ENCODE measurements around the gene HS3ST3A1.

HS3ST3A1 gene

GRCh38 chr17:13601776-13602551 is at the start of gene HS3ST3A1:
HS3ST3A1 (minus strand) TSS chr17:13601929; CDS start chr17:13601129, 800 bp downstream.
- DNase-seq (ENCODE audit: low spot score), result peak; percentile 95

DNA sequence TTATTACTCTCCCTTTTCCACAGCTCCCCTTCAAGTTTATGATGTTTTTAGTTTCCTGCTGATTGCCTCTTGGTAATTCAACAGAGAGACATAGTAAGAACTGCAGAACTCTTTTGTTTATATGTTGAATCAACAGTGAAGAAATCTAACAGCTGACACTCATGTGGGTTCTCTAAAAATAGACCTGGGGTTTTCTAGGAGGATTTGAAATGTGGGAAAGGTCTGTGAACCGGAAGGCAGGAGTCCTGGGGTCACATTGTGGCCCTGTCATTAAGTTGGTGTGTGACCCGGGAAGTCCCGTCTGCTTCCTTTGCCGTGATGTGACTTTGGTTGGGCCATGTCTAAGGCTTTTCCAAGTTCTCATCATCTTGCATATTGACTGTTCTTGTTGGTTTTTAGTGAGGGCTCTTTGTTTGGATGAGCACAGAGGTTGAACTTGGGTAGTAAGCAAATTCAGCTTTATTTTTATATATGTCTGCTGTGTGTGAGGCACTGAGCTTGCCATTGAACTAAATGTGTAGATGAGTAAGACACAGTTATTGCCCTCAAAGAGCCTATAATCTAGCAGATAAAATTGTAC is 48.5 kb upstream of the HS3ST3A1 start:
- no peak for DNase-seq (ENCODE audit: low spot score)

GRCh38 chr17:13647543-13648021 is 45.9 kb upstream of the HS3ST3A1 start:
- DNase-seq (ENCODE audit: low spot score), result peak; percentile 61

DNA sequence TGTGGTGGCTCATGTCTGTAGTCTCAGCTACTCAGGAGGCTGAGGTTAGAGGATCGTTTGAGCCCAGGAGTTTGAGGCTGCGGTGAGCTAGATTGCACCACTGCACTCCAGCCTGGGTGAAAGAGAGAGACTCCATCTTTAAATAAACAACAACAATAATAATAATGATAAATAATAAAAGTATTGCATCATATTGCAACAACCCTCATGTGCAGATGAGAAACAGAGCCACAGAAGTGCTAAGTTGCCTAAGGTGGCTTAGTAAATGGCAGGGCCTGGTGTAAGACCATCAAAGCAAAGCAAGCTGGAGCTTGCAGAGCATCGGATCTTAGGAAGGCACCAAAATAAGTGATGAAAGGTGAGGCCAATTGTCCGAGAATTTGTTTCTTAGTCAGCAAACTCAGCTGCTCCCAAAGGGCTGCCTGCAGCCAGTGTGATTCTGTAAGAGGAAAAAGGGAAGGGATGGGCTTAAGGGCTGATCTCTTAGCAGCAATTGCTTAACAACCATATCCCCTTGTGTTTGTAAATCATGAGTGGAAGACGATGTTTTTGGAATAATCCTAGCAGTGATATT is 45.3 kb upstream of the HS3ST3A1 start:
- DNase-seq (ENCODE audit: low spot score), result no peak

GRCh38 chr17:13646411-13646810 is 44.7 kb upstream of the HS3ST3A1 start:
- peak; percentile 48 for DNase-seq (ENCODE audit: low spot score)

DNA sequence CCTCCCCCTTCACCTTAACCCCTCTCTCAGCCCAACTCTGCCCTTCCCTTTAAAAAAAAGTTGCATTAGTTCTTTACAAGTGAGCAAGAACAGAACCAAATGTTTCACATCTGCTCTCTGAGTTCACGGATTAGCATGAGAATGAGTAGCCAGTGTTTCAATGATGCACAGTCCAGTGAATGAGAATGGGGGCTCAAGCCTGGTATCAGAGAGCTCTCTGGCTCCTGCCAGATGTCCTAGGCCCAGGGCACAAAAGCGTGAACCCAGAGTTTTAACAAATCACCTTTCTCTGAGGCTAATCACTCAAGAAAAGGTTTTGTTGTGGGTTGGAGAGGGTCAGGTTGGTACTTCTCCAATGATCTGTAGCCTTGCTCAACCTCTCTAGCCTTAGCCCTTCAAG is 41.5 kb upstream of the HS3ST3A1 start:
- DNase-seq (ENCODE audit: low spot score), result no peak

- DNase-seq (ENCODE audit: low spot score), result no peak
Measured at GRCh38 chr17:13642188-13642587, 40.5 kb upstream of the HS3ST3A1 start.

- DNase-seq (ENCODE audit: low spot score), result no peak
Measured at GRCh38 chr17:13640551-13640950, 38.8 kb upstream of the HS3ST3A1 start.

GRCh38 chr17:13638855-13639458 is 37.2 kb upstream of the HS3ST3A1 start:
- no peak for DNase-seq (ENCODE audit: low spot score)

GRCh38 chr17:13636951-13637350 is 35.2 kb upstream of the HS3ST3A1 start:
- DNase-seq (ENCODE audit: low spot score), result no peak

GRCh38 chr17:13635951-13636350 is 34.2 kb upstream of the HS3ST3A1 start:
- DNase-seq (ENCODE audit: low spot score), result no peak

GRCh38 chr17:13634021-13634420 is 32.3 kb upstream of the HS3ST3A1 start:
- DNase-seq (ENCODE audit: low spot score), result no peak

DNA sequence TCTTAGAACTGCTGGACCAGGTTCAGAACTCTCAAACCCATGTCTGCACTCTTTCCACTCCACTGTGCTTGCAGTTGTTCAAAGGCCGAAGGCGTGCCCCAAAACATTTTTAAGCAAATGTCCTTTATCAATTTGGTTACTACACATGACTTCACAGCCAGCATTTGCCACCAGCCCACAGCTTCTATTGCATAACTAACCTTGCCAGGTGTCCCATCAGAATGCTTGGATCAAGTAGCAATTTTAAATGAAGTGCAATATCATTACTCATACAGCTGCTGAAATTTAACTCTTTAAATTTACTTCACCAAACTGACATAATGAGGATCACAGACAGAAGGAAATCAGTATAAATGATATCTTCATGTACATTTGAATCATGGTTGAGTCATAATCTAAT is 29.8 kb upstream of the HS3ST3A1 start:
- DNase-seq (ENCODE audit: low spot score), result no peak

DNA sequence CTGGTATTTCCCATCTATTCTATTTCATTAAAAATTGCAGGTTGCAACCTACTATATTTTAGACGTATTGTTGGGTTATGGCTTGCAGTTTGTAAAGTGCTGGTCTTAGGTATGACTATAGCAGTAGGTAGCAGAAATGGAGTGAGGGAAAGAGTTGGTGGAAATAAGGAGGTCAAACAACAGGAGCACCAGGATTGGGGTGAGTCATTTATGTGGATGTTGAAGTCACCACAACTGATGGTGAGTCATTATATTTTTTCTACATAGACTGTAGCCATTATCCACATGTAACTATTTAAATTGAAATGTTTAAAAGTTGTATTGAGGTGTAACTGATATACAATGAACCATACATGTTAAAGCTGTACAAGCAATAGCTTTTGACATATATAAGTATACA is 25.0 kb upstream of the HS3ST3A1 start:
- DNase-seq (ENCODE audit: low spot score), result peak; percentile 78

- DNase-seq (ENCODE audit: low spot score), result no peak
Measured at GRCh38 chr17:13619462-13619861, 17.7 kb upstream of the HS3ST3A1 start.

- no peak for DNase-seq (ENCODE audit: low spot score)
Measured at GRCh38 chr17:13616031-13616430, 14.3 kb upstream of the HS3ST3A1 start.

GRCh38 chr17:13609941-13610340 is 8.2 kb upstream of the HS3ST3A1 start:
- no peak for DNase-seq (ENCODE audit: low spot score)

DNA sequence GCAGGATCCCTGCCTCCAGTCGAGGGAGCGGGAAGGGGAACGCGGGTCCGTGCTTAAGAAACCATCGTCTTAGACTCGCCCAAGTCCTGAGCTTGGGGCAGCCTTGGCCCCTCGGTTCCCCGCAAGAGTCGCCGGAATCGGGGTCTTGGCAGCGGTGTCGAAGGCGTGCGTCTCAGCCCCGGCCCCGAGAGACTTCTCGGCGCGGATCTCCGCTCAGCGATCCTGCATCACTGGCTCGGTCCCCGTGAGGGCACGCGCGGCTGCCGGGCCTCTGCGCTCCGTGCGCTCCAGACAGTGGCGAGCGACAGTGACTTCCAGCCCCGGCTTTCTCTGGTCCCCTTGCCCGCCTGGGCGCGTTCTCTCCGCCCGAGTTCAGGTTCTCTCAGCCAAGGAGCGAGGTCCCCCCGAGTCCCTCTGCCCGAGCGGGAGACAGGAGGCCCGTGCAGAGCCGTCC is 380 bp downstream of the HS3ST3A1 start:
- peak; percentile 52 for DNase-seq (ENCODE audit: low spot score)

DNA sequence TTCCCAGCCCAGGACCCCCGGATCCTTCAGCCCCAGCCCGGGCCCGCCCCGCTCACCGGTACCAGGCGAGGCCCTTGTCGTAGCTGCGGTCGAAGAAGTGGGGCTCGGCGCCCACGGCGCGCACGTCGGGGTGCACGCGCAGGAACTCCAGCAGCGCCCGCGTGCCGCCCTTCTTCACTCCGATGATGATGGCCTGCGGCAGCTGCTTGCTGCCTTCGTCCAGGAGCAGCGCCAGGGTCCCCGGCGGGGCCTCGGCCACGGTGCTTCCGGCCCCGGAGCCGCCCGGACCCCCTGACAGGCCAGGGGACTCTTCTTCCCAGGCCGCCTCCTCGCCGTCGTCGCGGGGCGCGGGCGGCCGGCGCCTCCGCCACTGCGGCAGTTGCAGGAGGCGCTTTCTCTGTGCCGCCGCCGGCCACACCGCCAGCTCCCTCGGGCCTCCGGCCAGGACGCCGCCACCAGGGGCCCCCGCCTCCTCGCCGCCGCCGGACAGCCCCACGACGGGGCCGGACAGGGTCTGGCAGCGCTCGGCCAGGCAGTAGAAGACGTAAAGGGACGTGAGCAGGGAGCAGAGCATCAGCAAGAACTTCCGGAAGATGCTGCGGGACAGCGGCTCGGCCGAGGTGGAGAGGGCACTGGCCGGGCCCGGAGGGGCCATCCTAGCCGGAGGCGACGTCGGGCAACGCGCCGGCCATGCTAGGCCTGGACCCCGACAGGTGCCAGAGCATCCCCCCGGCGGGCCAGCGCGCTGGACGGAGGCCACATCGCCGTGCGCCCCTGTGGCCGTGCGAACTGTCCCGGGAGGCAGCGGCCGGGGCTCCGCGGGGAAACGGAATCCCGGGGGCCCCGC is 1.0 kb downstream of the HS3ST3A1 start:
- peak; percentile 69 for DNase-seq (ENCODE audit: low spot score)

- DNase-seq (ENCODE audit: low spot score), result no peak
Measured at GRCh38 chr17:13599864-13600263, 1.9 kb downstream of the HS3ST3A1 start.

DNA sequence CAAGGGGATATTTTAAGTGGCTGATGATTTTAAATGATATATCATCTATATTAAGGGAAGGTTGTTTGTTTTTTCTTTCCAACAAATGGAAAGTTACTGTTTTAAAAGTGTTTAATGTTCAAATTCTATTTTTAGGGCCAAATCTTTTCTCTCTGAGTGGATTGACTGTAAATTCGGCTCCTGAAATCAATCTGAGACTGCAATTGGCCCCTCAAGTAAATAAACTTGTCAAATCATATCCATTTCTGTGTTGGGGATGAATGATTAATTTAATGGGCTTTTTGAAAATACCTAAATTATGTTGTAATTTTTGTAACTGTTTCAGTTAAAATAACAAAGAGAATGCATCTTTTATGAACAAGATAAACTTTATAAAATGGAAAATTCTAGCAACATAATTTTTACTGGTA is 2.6 kb downstream of the HS3ST3A1 start:
- DNase-seq (ENCODE audit: low spot score), result no peak

All from AG20443 (cell line).